Fibroblast of mammary gland (primary cell): ENCODE measurements around the gene MFF.
"Not testable (repeated sequence)": the region's sequence is repeated elsewhere in the genome, so short reads cannot be mapped to it uniquely, and the experiment has no call there.

Experiments
- DNase-seq: peaks from one replicate; pipeline ENCODE4 v3.0.0-alpha.2; 2010; ENCODE audit warnings: low read depth
- H3K4me3 ChIP-seq: 2 replicates; pipeline ENCODE4 v1.5.1; 2011; ENCODE audit warnings: low read depth, mild to moderate bottlenecking, low read length, moderate library complexity; ENCODE audit not compliant: control insufficient read depth
- CTCF ChIP-seq: conservative IDR thresholded peaks from 2 replicates; pipeline ENCODE4 v1.5.1; 2011; ENCODE audit warnings: low read depth, low read length, inconsistent platforms; ENCODE audit not compliant: control insufficient read depth, insufficient read depth

MFF gene

GRCh38 chr2:227363756-227364155 is 38.7 kb downstream of the MFF start:
- peak; percentile 40 for DNase-seq
- TF ChIP-seq CTCF, result peak; percentile 42
- no peak overlapping the region for H3K4me3 ChIP-seq

- not testable (repeated sequence) for H3K4me3 ChIP-seq
- DNase-seq, result peak; percentile 63
Observed at GRCh38 chr2:227364585-227365263, 39.7 kb downstream of the MFF start.

GRCh38 chr2:227365833-227366232 is 40.8 kb downstream of the MFF start:
- H3K4me3 ChIP-seq, result no peak overlapping the region
- no peak for TF ChIP-seq CTCF
- DNase-seq, result peak; percentile 35

GRCh38 chr2:227366769-227367426 is 41.8 kb downstream of the MFF start:
- peak; percentile 95 for DNase-seq
- TF ChIP-seq CTCF, result no peak
- no peak overlapping the region for H3K4me3 ChIP-seq

- H3K4me3 ChIP-seq, result no peak overlapping the region
- no peak for TF ChIP-seq CTCF
- DNase-seq, result no peak
Observed at GRCh38 chr2:227367427-227367795, 42.4 kb downstream of the MFF start.

GRCh38 chr2:227368574-227368973 is 43.5 kb downstream of the MFF start:
- no peak for DNase-seq
- no peak overlapping the region for H3K4me3 ChIP-seq
- no peak for TF ChIP-seq CTCF

GRCh38 chr2:227370092-227370491 is 45.0 kb downstream of the MFF start:
- DNase-seq, result no peak
- no peak overlapping the region for H3K4me3 ChIP-seq
- no peak for TF ChIP-seq CTCF
